Erythroblast (primary cell): ENCODE measurements around the gene EYS.

ENCODE experiments used
- GATA1 ChIP-seq: IDR thresholded peaks from 2 replicates; pipeline ENCODE4 v1.6.1; 2011; ENCODE audit warnings: low read depth, mild to moderate bottlenecking, control low read depth, low read length, moderate library complexity
- POLR2A ChIP-seq: IDR thresholded peaks from 2 replicates; pipeline ENCODE4 v1.6.1; 2011; ENCODE audit warnings: mild to moderate bottlenecking, low read length

DNA sequence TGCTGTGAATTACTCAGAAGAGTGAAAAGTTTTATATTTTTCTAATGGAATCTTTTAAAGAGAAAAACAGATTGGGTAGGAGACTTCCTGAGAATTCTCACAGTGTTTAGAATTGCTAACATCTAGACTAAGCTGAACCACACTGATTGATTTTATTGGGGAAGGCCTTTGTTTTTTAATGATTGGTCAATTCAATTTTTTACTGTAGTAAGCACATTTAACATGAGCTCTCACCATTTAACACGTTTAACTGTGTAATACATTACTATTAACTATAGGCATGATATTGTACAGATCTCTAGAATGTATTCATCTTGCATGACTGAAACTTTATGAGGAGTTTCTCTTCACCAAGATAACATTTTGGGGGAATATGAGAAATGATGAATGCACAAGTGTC, 1084.1 kb downstream of the EYS start:
- TF ChIP-seq POLR2A (no peak), GATA1 (no peak)
